Mesenchymal stem cell (in vitro differentiated cells and primary cell): ENCODE results near the gene BDH2.

ENCODE experiments used
- DNase-seq: peaks from one replicate; pipeline ENCODE4 v3.0.0-alpha.2; 2013
- H2AFZ ChIP-seq: one replicate; pipeline ENCODE4 v1.6.1; 2013; ENCODE audit warnings: low read depth, mild to moderate bottlenecking, control low read depth, inconsistent platforms, low read length, moderate library complexity
- H2AK5ac ChIP-seq: 2 replicates; pipeline ENCODE4 v1.6.1; 2013; ENCODE audit warnings: low read length, moderate library complexity, mild to moderate bottlenecking, inconsistent platforms; ENCODE audit not compliant: severe bottlenecking
- H2BK120ac ChIP-seq: one replicate; pipeline ENCODE4 v1.6.1; 2013; ENCODE audit warnings: low read depth, mild to moderate bottlenecking, inconsistent platforms, low read length, moderate library complexity
- H2BK12ac ChIP-seq, 2 experiments: one replicate each; pipeline ENCODE4 v1.6.1; 2013; ENCODE audit warnings: inconsistent platforms in 2 of 2, low read length in 2 of 2, mild to moderate bottlenecking in 2 of 2, moderate library complexity in 2 of 2, control low read depth in 1 of 2
- H2BK15ac ChIP-seq: one replicate; pipeline ENCODE4 v1.6.1; 2013; ENCODE audit warnings: mild to moderate bottlenecking, low read depth, inconsistent platforms; ENCODE audit not compliant: poor library complexity, severe bottlenecking
- H2BK5ac ChIP-seq: 2 replicates; pipeline ENCODE4 v1.6.1; 2013; ENCODE audit warnings: low read depth, mild to moderate bottlenecking, low read length, control low read depth, inconsistent platforms; ENCODE audit not compliant: poor library complexity, severe bottlenecking
- H3K14ac ChIP-seq, 2 experiments: one replicate each; pipeline ENCODE4 v1.6.1; 2013; ENCODE audit warnings: inconsistent platforms in 2 of 2, low read length in 2 of 2, control low read depth in 1 of 2, mild to moderate bottlenecking in 1 of 2, moderate library complexity in 1 of 2
- H3K18ac ChIP-seq, 2 experiments: one replicate each; pipeline ENCODE4 v1.6.1; 2013; ENCODE audit warnings: inconsistent platforms in 2 of 2, low read length in 2 of 2, control low read depth in 1 of 2, low read depth in 1 of 2, mild to moderate bottlenecking in 1 of 2
- H3K23ac ChIP-seq, 2 experiments: one replicate each; pipeline ENCODE4 v1.6.1; 2013; ENCODE audit warnings: inconsistent platforms in 2 of 2, low read length in 2 of 2, mild to moderate bottlenecking in 2 of 2, moderate library complexity in 2 of 2, control low read depth in 1 of 2
- H3K27ac ChIP-seq: 2 replicates; pipeline ENCODE4 v1.5.1; 2013; ENCODE audit warnings: mild to moderate bottlenecking, moderate library complexity, low read length, control low read depth, inconsistent platforms; ENCODE audit not compliant: poor library complexity, severe bottlenecking
- H3K27me3 ChIP-seq, 2 experiments: 2 replicates each; pipeline versions ENCODE4 v1.6.1 to v1.7.0; 2013; ENCODE audit warnings: low read length in 2 of 2, mild to moderate bottlenecking in 2 of 2, moderate library complexity in 2 of 2, control low read depth in 1 of 2, inconsistent platforms in 1 of 2; ENCODE audit not compliant: control insufficient read depth in 1 of 2, insufficient read depth in 1 of 2
- H3K36me3 ChIP-seq, 2 experiments: 2 replicates each; pipeline versions ENCODE4 v1.6.1 to v1.7.0; 2013; ENCODE audit warnings: low read length in 2 of 2, control low read depth in 1 of 2, inconsistent platforms in 1 of 2, low read depth in 1 of 2, mild to moderate bottlenecking in 1 of 2; ENCODE audit not compliant: insufficient read depth in 2 of 2, control insufficient read depth in 1 of 2
- H3K4ac ChIP-seq, 2 experiments: one replicate each; pipeline ENCODE4 v1.6.1; 2013; ENCODE audit warnings: inconsistent platforms in 2 of 2, low read length in 2 of 2, mild to moderate bottlenecking in 2 of 2, moderate library complexity in 2 of 2, control low read depth in 1 of 2, low read depth in 1 of 2
- H3K4me1 ChIP-seq: 2 replicates; pipeline ENCODE4 v1.6.1; 2013; ENCODE audit warnings: low read depth, low read length, control low read depth; ENCODE audit not compliant: control insufficient read depth, insufficient read depth
- H3K4me2 ChIP-seq: 2 replicates; pipeline ENCODE4 v1.6.1; 2013; ENCODE audit warnings: low read length, mild to moderate bottlenecking, inconsistent platforms; ENCODE audit not compliant: poor library complexity, severe bottlenecking
- H3K4me3 ChIP-seq, 2 experiments: 2 replicates each; pipeline versions ENCODE4 v1.5.1 to v1.7.0; 2013; ENCODE audit warnings: low read length in 2 of 2, mild to moderate bottlenecking in 2 of 2, control low read depth in 1 of 2, low read depth in 1 of 2; ENCODE audit not compliant: insufficient read depth in 1 of 2
- H3K79me1 ChIP-seq: replicated peaks from 2 replicates; pipeline ENCODE4 v1.6.1; 2013; ENCODE audit warnings: mild to moderate bottlenecking, control low read depth, low read length, inconsistent platforms; ENCODE audit not compliant: poor library complexity, severe bottlenecking
- H3K9ac ChIP-seq: 2 replicates; pipeline ENCODE4 v1.7.0; 2013; ENCODE audit warnings: mild to moderate bottlenecking, low read length, moderate library complexity
- H3K9me3 ChIP-seq: 2 replicates; pipeline ENCODE4 v1.7.0; 2013; ENCODE audit warnings: mild to moderate bottlenecking, low read length; ENCODE audit not compliant: control insufficient read depth
- H4K8ac ChIP-seq: one replicate; pipeline ENCODE4 v1.6.1; 2013; ENCODE audit warnings: inconsistent platforms, mild to moderate bottlenecking, low read length, moderate library complexity
- H4K91ac ChIP-seq: one replicate; pipeline ENCODE4 v1.6.1; 2013; ENCODE audit warnings: mild to moderate bottlenecking, low read length, inconsistent platforms
- WGBS: methylation state at CpG from one replicate; pipeline ENCODE4 v1.1.7; 2013; ENCODE audit warnings: mixed read lengths; 5-methylcytosine and 5-hydroxymethylcytosine counted together

BDH2 gene

GRCh38 chr4:103111598-103111997, 12.0 kb upstream of the BDH2 start:
- H2AFZ ChIP-seq, result no peak overlapping the region
- H2BK5ac ChIP-seq, result no peak overlapping the region
- H3K27ac ChIP-seq, result no peak overlapping the region
- no peak overlapping the region for H4K8ac ChIP-seq
- no peak overlapping the region for H2AK5ac ChIP-seq
- H3K27me3 ChIP-seq, result no peaks in the 10 kb centered on the region
- H3K4me3 ChIP-seq, result no peak overlapping the region
- WGBS, result 60% methylated on average over 1 of the region's 4 CpGs
- no peaks in the 10 kb centered on the region for H3K9me3 ChIP-seq
- H3K36me3 ChIP-seq, result peaks cover 0 to 12% of the 10 kb centered on the region in 2 experiments
- no peak overlapping the region for H2BK15ac ChIP-seq
- no peak overlapping the region for H3K14ac ChIP-seq
- no peak overlapping the region for H2BK120ac ChIP-seq
- no peak for DNase-seq
- H3K18ac ChIP-seq, result no peak overlapping the region
- H3K9ac ChIP-seq, result no peak overlapping the region
- H3K79me1 ChIP-seq, result no peaks in the 10 kb centered on the region
- no peak overlapping the region for H2BK12ac ChIP-seq
- H3K4ac ChIP-seq, result no peak overlapping the region
- H3K23ac ChIP-seq, result no peak overlapping the region
- H3K4me1 ChIP-seq, result no peaks in the 10 kb centered on the region
- H3K4me2 ChIP-seq, result no peak overlapping the region
- H4K91ac ChIP-seq, result no peak overlapping the region

GRCh38 chr4:103108542-103108941, 8.9 kb upstream of the BDH2 start:
- H3K4me1 ChIP-seq, result peaks cover 1% of the 10 kb centered on the region
- H2AFZ ChIP-seq, result no peak overlapping the region
- no peak overlapping the region for H3K23ac ChIP-seq
- no peak overlapping the region for H2BK120ac ChIP-seq
- no peak overlapping the region for H3K4me3 ChIP-seq
- no peak overlapping the region for H2BK5ac ChIP-seq
- no peak overlapping the region for H2BK12ac ChIP-seq
- no peak overlapping the region for H4K91ac ChIP-seq
- H3K4me2 ChIP-seq, result no peak overlapping the region
- H3K27ac ChIP-seq, result no peak overlapping the region
- peaks cover 0 to 12% of the 10 kb centered on the region in 2 experiments for H3K36me3 ChIP-seq
- WGBS, result 95% methylated on average over 4 of the region's 4 CpGs
- H4K8ac ChIP-seq, result no peak overlapping the region
- H2AK5ac ChIP-seq, result no peak overlapping the region
- H3K18ac ChIP-seq, result no peak overlapping the region
- H3K9me3 ChIP-seq, result no peaks in the 10 kb centered on the region
- H3K14ac ChIP-seq, result no peak overlapping the region
- H2BK15ac ChIP-seq, result no peak overlapping the region
- no peak overlapping the region for H3K9ac ChIP-seq
- no peaks in the 10 kb centered on the region for H3K27me3 ChIP-seq
- no peak for DNase-seq
- no peaks in the 10 kb centered on the region for H3K79me1 ChIP-seq
- no peak overlapping the region for H3K4ac ChIP-seq

- Histone ChIP-seq H3K9ac (no peak overlapping the region), H3K23ac (no peak overlapping the region), H4K91ac (no peak overlapping the region), H2BK5ac (no peak overlapping the region), H3K4me1 (peaks cover 1% of the 10 kb centered on the region), H2BK12ac (no peak overlapping the region), H3K4me3 (no peak overlapping the region), H4K8ac (no peak overlapping the region), H3K27ac (no peak overlapping the region), H2BK15ac (no peak overlapping the region), H2BK120ac (no peak overlapping the region), H3K18ac (no peak overlapping the region), H3K79me1 (no peaks in the 10 kb centered on the region), H3K27me3 (no peaks in the 10 kb centered on the region), H3K9me3 (no peaks in the 10 kb centered on the region), H2AK5ac (no peak overlapping the region), H3K36me3 (peaks cover 0 to 12% of the 10 kb centered on the region in 2 experiments), H3K4ac (no peak overlapping the region), H3K4me2 (no peak overlapping the region), H2AFZ (no peak overlapping the region), H3K14ac (no peak overlapping the region)
- 100% methylated on average over 1 of the region's 2 CpGs for WGBS
- DNase-seq, result peak; percentile 22
These were observed 6.1 kb upstream of the BDH2 start for GRCh38 chr4:103105558-103106356.

GRCh38 chr4:103104886-103105285, 5.3 kb upstream of the BDH2 start:
- H3K27ac ChIP-seq, result no peak overlapping the region
- H2BK5ac ChIP-seq, result no peak overlapping the region
- H3K4me3 ChIP-seq, result no peak overlapping the region
- no peak overlapping the region for H2BK120ac ChIP-seq
- H2AFZ ChIP-seq, result no peak overlapping the region
- H3K18ac ChIP-seq, result no peak overlapping the region
- H4K91ac ChIP-seq, result no peak overlapping the region
- H2BK12ac ChIP-seq, result no peak overlapping the region
- no peak overlapping the region for H3K4me2 ChIP-seq
- no peak overlapping the region for H3K4ac ChIP-seq
- H3K4me1 ChIP-seq, result peaks cover 2% of the 10 kb centered on the region
- H3K36me3 ChIP-seq, result peaks cover 0 to 12% of the 10 kb centered on the region in 2 experiments
- no peak overlapping the region for H2AK5ac ChIP-seq
- 100% methylated on average over 1 of the region's 3 CpGs for WGBS
- H3K27me3 ChIP-seq, result no peaks in the 10 kb centered on the region
- H3K79me1 ChIP-seq, result no peaks in the 10 kb centered on the region
- H3K9me3 ChIP-seq, result no peaks in the 10 kb centered on the region
- no peak overlapping the region for H4K8ac ChIP-seq
- H2BK15ac ChIP-seq, result no peak overlapping the region
- H3K14ac ChIP-seq, result no peak overlapping the region
- H3K23ac ChIP-seq, result no peak overlapping the region
- no peak for DNase-seq
- H3K9ac ChIP-seq, result no peak overlapping the region
